Neuron (in vitro differentiated cells): Measurements from ENCODE around the gene FAM120AOS.

Source experiments
- H2AFZ ChIP-seq: one replicate; pipeline ENCODE4 v1.6.1; 2013; ENCODE audit warnings: low read depth, mild to moderate bottlenecking, inconsistent platforms, low read length, moderate library complexity
- H3K27me3 ChIP-seq: one replicate; pipeline ENCODE4 v1.6.1; 2013; ENCODE audit warnings: low read length; ENCODE audit not compliant: insufficient read depth
- H3K36me3 ChIP-seq: one replicate; pipeline ENCODE4 v1.6.1; 2013; ENCODE audit warnings: low read length; ENCODE audit not compliant: insufficient read depth
- H3K4me1 ChIP-seq: one replicate; pipeline ENCODE4 v1.6.1; 2013; ENCODE audit warnings: low read length; ENCODE audit not compliant: insufficient read depth
- H3K4me3 ChIP-seq: 2 replicates; pipeline ENCODE4 v1.5.1; 2013; ENCODE audit warnings: mild to moderate bottlenecking, low read length, moderate library complexity
- H3K9me3 ChIP-seq: one replicate; pipeline ENCODE4 v1.6.1; 2013; ENCODE audit warnings: low read length

FAM120AOS gene

GRCh38 chr9:93422977-93423616, 30.3 kb downstream of the FAM120AOS start:
- H3K4me3 ChIP-seq: no peak overlapping the region
- peaks cover 5% of the 10 kb centered on the region for H3K9me3 ChIP-seq
- no peaks in the 10 kb centered on the region for H3K4me1 ChIP-seq
- no peak overlapping the region for H2AFZ ChIP-seq
- H3K27me3 ChIP-seq: no peaks in the 10 kb centered on the region
- H3K36me3 ChIP-seq: no peaks in the 10 kb centered on the region

DNA sequence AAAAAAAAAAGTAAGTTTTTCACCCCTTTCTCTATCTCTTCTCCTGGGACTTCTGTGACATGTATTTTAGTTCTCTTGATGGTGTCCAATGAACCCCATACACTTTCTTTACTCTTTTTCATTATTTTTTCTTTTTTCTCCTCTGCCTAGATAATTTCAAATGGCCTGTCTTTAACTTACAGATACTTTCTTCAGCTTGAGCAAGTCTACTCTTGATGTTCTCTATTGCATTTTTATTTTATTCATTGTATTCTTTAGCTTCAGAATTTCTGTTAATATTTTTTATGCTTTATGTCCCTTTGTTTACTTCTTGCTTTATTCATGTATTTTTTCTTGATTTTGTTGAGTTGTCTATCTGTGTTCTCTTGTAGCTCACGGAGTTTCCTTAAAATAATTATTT, 34.4 kb downstream of the FAM120AOS start:
- no peaks in the 10 kb centered on the region for H3K36me3 ChIP-seq
- H3K4me3 ChIP-seq: no peak overlapping the region
- no peaks in the 10 kb centered on the region for H3K4me1 ChIP-seq
- no peaks in the 10 kb centered on the region for H3K27me3 ChIP-seq
- H3K9me3 ChIP-seq: peaks cover 5% of the 10 kb centered on the region
- H2AFZ ChIP-seq: no peak overlapping the region

DNA sequence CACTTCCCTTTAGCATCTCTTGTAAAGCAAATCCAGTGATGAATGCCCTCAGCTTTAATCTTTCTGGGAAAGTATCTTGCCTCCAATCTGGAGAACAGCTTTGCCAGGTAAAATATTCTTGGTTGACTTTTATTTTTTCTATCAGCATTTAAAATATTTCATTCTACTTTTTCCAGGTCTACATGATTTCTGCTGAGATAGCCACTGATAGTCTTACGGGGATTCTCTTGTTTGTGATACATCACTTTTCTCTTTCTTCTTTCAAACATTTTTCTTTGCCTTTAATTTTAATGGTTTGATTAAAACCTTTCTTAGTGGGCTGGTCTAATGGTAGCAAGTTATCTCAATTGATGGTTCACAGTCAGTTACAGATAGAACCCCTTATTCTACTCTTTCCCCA, 35.8 kb downstream of the FAM120AOS start:
- peaks cover 5% of the 10 kb centered on the region for H3K9me3 ChIP-seq
- H3K4me3 ChIP-seq: no peak overlapping the region
- no peaks in the 10 kb centered on the region for H3K27me3 ChIP-seq

GRCh38 chr9:93416530-93417235, 36.7 kb downstream of the FAM120AOS start:
- no peak overlapping the region for H2AFZ ChIP-seq
- peaks cover 5% of the 10 kb centered on the region for H3K9me3 ChIP-seq
- no peak overlapping the region for H3K4me3 ChIP-seq
- H3K27me3 ChIP-seq: no peaks in the 10 kb centered on the region
- no peaks in the 10 kb centered on the region for H3K36me3 ChIP-seq
- no peaks in the 10 kb centered on the region for H3K4me1 ChIP-seq

More for the DNA sequence above, 35.8 kb downstream of the FAM120AOS start:
- Histone ChIP-seq H3K4me1 (no peaks in the 10 kb centered on the region), H2AFZ (no peak overlapping the region), H3K36me3 (no peaks in the 10 kb centered on the region)

- Histone ChIP-seq H3K4me1 (no peaks in the 10 kb centered on the region), H3K36me3 (no peaks in the 10 kb centered on the region), H3K4me3 (no peak overlapping the region), H3K27me3 (no peaks in the 10 kb centered on the region), H3K9me3 (peaks cover 5% of the 10 kb centered on the region), H2AFZ (no peak overlapping the region)
Measured at GRCh38 chr9:93415176-93415690, 38.1 kb downstream of the FAM120AOS start.

GRCh38 chr9:93413530-93413929, 39.9 kb downstream of the FAM120AOS start:
- no peaks in the 10 kb centered on the region for H3K36me3 ChIP-seq
- no peaks in the 10 kb centered on the region for H3K27me3 ChIP-seq
- H3K4me1 ChIP-seq: no peaks in the 10 kb centered on the region
- no peak overlapping the region for H3K4me3 ChIP-seq
- no peaks in the 10 kb centered on the region for H3K9me3 ChIP-seq
- H2AFZ ChIP-seq: no peak overlapping the region

- H3K36me3 ChIP-seq: no peaks in the 10 kb centered on the region
- H3K4me3 ChIP-seq: no peak overlapping the region
- H3K9me3 ChIP-seq: no peaks in the 10 kb centered on the region
- H2AFZ ChIP-seq: no peak overlapping the region
- H3K4me1 ChIP-seq: no peaks in the 10 kb centered on the region
- H3K27me3 ChIP-seq: no peaks in the 10 kb centered on the region
Measured at GRCh38 chr9:93406371-93406770, 47.0 kb downstream of the FAM120AOS start.

- Histone ChIP-seq H3K36me3 (no peaks in the 10 kb centered on the region), H3K4me3 (no peak overlapping the region), H3K27me3 (no peaks in the 10 kb centered on the region), H2AFZ (no peak overlapping the region), H3K4me1 (no peaks in the 10 kb centered on the region), H3K9me3 (no peaks in the 10 kb centered on the region)
Measured at GRCh38 chr9:93398471-93398870, 54.9 kb downstream of the FAM120AOS start.

DNA sequence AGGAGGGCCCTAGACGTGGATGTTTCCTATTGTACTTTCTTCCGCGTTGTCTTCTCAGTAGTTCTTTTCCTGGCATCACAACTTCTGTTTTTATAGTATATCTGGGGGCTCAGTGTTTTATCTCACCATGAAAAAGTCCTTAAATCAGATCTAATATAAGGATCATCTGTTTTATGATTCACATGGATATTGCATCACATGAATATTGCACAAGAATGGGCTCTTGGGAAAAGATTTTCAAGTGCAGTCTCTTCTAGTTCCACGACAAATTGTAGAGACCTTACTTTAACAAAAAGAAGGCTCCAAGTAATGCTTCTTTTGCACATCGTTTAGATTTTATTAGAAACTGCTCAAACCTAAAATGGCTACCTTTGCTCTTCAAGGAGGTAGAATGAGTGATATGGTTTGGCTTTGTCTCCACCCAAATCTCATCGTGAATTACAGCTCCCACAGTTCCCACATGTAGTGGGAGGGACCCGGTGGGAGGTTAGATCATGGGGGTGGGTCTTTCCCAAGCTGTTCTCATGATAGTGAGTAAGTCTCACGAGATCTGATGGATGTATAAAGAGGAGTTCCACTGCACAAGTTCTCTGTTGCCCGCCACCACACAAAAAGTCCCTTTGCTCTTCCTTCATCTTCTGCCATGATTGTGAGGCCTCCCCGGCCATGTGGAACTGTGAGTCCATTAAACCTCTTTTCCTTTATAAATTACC, 55.6 kb downstream of the FAM120AOS start:
- Histone ChIP-seq H2AFZ (no peak overlapping the region), H3K4me3 (no peak overlapping the region), H3K9me3 (no peaks in the 10 kb centered on the region), H3K36me3 (no peaks in the 10 kb centered on the region), H3K4me1 (no peaks in the 10 kb centered on the region), H3K27me3 (no peaks in the 10 kb centered on the region)
